Measurements from ENCODE around the gene PML.

PML gene

GRCh38 chr15:73985101-73985873, 9.2 kb upstream of the PML start:
- DNase-seq (ENCODE audit: low spot score): no peak

- DNase-seq (ENCODE audit: low spot score): no peak
Observed at GRCh38 chr15:73986055-73986775, 8.3 kb upstream of the PML start.

GRCh38 chr15:73986776-73987056, 7.8 kb upstream of the PML start:
- DNase-seq (ENCODE audit: low spot score): no peak

- DNase-seq (ENCODE audit: low spot score): no peak
Observed at GRCh38 chr15:73987250-73987649, 7.3 kb upstream of the PML start.

- no peak for DNase-seq (ENCODE audit: low spot score)
Observed at GRCh38 chr15:73987681-73988444, 6.7 kb upstream of the PML start.

GRCh38 chr15:73988445-73988969, 6.0 kb upstream of the PML start:
- no peak for DNase-seq (ENCODE audit: low spot score)

- DNase-seq (ENCODE audit: low spot score): peak; percentile 75
Observed at GRCh38 chr15:73989001-73989798, 5.3 kb upstream of the PML start.

GRCh38 chr15:73990250-73991005, 4.1 kb upstream of the PML start:
- no peak for DNase-seq (ENCODE audit: low spot score)

GRCh38 chr15:73991260-73991659, 3.3 kb upstream of the PML start:
- DNase-seq (ENCODE audit: low spot score): peak; percentile 63

GRCh38 chr15:73991726-73992593, 2.6 kb upstream of the PML start, which contains the start of gene STOML1:
Gene STOML1 (minus strand): TSS chr15:73992295. CDS start chr15:73992223, 72 bp downstream.
- DNase-seq (ENCODE audit: low spot score): peak; percentile 95

GRCh38 chr15:73992594-73992898, 2.0 kb upstream of the PML start:
- DNase-seq (ENCODE audit: low spot score): no peak

- DNase-seq (ENCODE audit: low spot score): no peak
Observed at GRCh38 chr15:73993211-73993994, 1.1 kb upstream of the PML start.

GRCh38 chr15:73994912-73995622, 551 bp downstream of the PML start:
- DNase-seq (ENCODE audit: low spot score): peak; percentile 14

GRCh38 chr15:73996267-73996666, 1.8 kb downstream of the PML start:
- DNase-seq (ENCODE audit: low spot score): no peak

- DNase-seq (ENCODE audit: low spot score): peak; percentile 69
Observed at GRCh38 chr15:73996939-73997338, 2.4 kb downstream of the PML start.

GRCh38 chr15:73997986-73998385, 3.5 kb downstream of the PML start:
- no peak for DNase-seq (ENCODE audit: low spot score)

GRCh38 chr15:74006774-74007639, 12.5 kb downstream of the PML start:
- no peak for DNase-seq (ENCODE audit: low spot score)

Data from AG08395 (cell line).